Cardiac muscle cell (in vitro differentiated cells and primary cell): Measurements from ENCODE around the gene NCR2. TPM values are rescaled to one million over a fixed set of nuclear protein-coding genes. Genes with fewer than 3 reads are reported as not detected.

Experiments
- DNase-seq, 2 donors: peaks; one replicate each; pipeline versions ENCODE4 v3.0.0 to v3.0.0-alpha.2; 2010 to 2017; ENCODE audit warnings: low read depth in 1 of 2, low spot score in 1 of 2
- H3K27ac ChIP-seq: fragments of 200-600 bp; sonication (generic); 2 replicates; pipeline ENCODE4 v1.5.1; 2016
- H3K27me3 ChIP-seq: fragments of 200-600 bp; sonication (generic); 2 replicates; pipeline ENCODE4 v1.6.0; 2016; ENCODE audit warnings: control low read depth
- H3K36me3 ChIP-seq: fragments of 200-600 bp; sonication (generic); 2 replicates; pipeline ENCODE4 v1.5.1; 2016; ENCODE audit warnings: control low read depth
- H3K4me1 ChIP-seq: fragments of 200-600 bp; sonication (generic); 2 replicates; pipeline ENCODE4 v1.8.1; 2017; ENCODE audit warnings: low read depth, mild to moderate bottlenecking, mixed run types
- H3K4me3 ChIP-seq: fragments of 200-600 bp; sonication (generic); 2 replicates; pipeline ENCODE4 v1.5.1; 2016; ENCODE audit warnings: mild to moderate bottlenecking
- H3K9me3 ChIP-seq: fragments of 200-600 bp; sonication (generic); 2 replicates; pipeline ENCODE4 v1.5.1; 2017; ENCODE audit warnings: low read depth, mild to moderate bottlenecking, control low read depth
- polyA plus RNA-seq: library from polyadenylated mRNA; unstranded; fragments of >200 nt; fragmentation: Nextera tagmentation; extraction: Ambion mirVana; gene quantifications from 2 replicates; pipeline ENCODE4 v1.2.1, GENCODE V29; 2016
- total RNA-seq: library from RNA; depleted of rRNA; stranded (reverse); fragments of >200 nt; gene quantifications from 2 replicates; pipeline ENCODE4 v1.2.3, GENCODE V29; 2016
- TF ChIP-seq, protein P1 (sequence below): IDR thresholded peaks from 2 replicates; pipeline ENCODE4 v1.5.1; 2012; ENCODE audit warnings: low read depth, mild to moderate bottlenecking, low read length

The NCR2 gene
- total and polyA plus RNA-seq, 2 experiments from 2014 or later = not detected

DNA sequence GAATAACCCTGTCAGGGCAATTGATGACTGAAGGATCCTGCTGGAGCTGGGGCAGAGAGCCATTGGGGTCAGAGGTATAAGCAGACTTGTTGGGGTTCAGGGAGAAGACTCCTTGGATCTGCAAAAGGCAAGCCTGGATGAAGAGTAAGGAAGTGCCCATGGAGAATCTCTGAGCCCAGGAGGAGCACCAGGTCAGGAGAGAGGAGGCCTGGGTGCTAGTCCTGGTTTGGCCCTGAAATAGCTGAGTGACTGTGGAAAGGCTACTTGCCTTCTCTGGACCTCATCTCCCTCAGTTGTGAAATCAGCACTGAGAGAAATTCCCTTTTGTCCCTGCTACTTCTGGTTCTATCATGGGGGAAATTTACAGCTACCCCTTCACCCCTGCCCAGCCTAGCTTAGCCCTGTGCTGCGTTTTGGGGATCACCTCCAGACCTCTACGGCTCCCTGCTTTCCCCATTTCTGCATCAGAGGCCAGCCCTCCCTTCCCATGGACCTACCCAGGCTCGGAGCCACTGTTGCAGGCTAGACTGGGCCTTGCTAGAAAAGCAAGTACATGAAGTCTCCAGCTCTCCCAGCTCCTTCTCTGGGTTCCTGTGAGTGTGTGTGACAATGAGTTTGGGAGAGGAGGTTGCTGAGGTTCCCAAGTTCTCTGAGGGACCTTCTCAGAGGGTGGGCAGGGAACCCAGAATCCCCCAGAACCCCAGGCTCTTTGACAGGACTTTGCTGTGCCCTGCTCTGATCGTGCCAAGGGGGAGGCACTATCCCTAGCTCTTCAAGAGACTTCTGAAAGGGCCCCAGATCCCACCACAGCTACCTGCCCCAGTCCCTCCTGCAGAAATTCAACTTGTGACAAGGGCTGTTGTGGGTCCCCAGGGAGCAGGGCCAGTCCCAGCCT lies 2.3 kb upstream of the NCR2 start:
- peaks cover 10% of the 10 kb centered on the region for H3K27me3 ChIP-seq
- no peak overlapping the region for H3K4me3 ChIP-seq
- no peak overlapping the region for H3K27ac ChIP-seq
- TF ChIP-seq, protein P1, sequence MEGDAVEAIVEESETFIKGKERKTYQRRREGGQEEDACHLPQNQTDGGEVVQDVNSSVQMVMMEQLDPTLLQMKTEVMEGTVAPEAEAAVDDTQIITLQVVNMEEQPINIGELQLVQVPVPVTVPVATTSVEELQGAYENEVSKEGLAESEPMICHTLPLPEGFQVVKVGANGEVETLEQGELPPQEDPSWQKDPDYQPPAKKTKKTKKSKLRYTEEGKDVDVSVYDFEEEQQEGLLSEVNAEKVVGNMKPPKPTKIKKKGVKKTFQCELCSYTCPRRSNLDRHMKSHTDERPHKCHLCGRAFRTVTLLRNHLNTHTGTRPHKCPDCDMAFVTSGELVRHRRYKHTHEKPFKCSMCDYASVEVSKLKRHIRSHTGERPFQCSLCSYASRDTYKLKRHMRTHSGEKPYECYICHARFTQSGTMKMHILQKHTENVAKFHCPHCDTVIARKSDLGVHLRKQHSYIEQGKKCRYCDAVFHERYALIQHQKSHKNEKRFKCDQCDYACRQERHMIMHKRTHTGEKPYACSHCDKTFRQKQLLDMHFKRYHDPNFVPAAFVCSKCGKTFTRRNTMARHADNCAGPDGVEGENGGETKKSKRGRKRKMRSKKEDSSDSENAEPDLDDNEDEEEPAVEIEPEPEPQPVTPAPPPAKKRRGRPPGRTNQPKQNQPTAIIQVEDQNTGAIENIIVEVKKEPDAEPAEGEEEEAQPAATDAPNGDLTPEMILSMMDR = no peak
- H3K36me3 ChIP-seq = no peaks in the 10 kb centered on the region
- no peak for DNase-seq
- H3K9me3 ChIP-seq = no peaks in the 10 kb centered on the region
- no peaks in the 10 kb centered on the region for H3K4me1 ChIP-seq

DNA sequence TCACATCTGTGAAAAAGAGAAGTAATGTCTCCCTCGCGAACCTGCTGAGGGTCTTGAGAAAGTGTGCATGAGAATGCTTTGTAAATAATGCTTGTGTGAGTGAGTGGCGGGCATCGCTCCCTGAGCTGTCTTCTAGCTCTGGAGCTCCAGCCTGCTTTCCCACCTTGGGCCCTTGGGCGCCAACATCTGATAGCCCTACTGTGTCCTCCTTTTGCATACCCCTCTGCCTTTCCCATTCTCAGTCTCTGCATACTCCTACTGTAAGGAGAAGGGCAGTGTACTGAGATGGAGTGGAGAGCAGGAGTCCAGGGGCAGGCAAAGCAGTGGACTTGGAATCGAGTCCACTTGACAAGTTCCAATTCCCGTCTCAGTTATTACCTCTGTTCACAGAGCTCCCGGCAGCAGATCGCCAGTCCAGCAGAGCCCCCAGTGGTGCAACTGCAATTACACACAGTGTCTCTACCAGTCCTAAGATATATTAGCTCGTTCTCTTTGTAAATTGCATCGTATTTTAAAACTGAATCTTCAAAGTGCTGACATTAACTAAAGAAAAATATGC lies 847 bp upstream of the NCR2 start:
- no peaks in the 10 kb centered on the region for H3K4me1 ChIP-seq
- no peak overlapping the region for H3K4me3 ChIP-seq
- H3K27me3 ChIP-seq = peaks cover 10% of the 10 kb centered on the region
- DNase-seq = no peak
- H3K9me3 ChIP-seq = no peaks in the 10 kb centered on the region
- no peak overlapping the region for H3K27ac ChIP-seq
- no peaks in the 10 kb centered on the region for H3K36me3 ChIP-seq
- TF ChIP-seq, protein P1 = peak; percentile 20

DNA sequence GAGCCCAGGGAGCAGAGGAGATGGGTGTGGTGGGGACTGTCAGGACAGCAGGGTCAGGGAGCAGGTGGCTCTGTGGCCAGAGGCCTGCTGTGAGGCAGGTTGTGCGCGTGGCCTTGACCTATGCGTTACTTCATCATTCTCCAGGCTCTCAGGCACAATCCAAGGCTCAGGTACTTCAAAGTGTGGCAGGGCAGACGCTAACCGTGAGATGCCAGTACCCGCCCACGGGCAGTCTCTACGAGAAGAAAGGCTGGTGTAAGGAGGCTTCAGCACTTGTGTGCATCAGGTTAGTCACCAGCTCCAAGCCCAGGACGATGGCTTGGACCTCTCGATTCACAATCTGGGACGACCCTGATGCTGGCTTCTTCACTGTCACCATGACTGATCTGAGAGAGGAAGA lies 535 bp downstream of the NCR2 start:
- TF ChIP-seq, protein P1 = no peak

DNA sequence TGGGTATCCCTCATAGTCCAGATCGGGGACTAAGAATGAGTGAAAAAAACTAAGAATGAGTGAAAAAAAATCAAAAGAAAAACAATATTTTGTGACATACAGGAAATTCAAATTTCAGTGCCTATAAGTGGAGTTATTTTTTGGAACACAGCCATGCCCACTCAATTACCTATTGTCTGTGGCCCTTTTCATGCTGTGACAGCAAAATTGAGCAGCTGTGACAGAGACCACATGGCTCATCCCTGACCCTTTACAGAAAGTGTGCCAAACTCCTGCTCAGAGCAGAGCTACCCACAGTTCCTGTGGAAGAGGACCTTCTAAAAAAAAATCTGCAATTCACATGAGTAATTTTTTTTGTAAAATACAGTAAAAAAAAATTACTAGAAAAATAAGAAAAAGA lies 1.4 kb downstream of the NCR2 start:
- H3K4me3 ChIP-seq = no peak overlapping the region
- no peaks in the 10 kb centered on the region for H3K36me3 ChIP-seq
- peaks cover 10% of the 10 kb centered on the region for H3K27me3 ChIP-seq
- H3K9me3 ChIP-seq = no peaks in the 10 kb centered on the region
- no peaks in the 10 kb centered on the region for H3K4me1 ChIP-seq
- DNase-seq = no peak
- TF ChIP-seq, protein P1 = no peak
- no peak overlapping the region for H3K27ac ChIP-seq

More for the DNA sequence above, 535 bp downstream of the NCR2 start:
- Histone ChIP-seq H3K9me3 (no peaks in the 10 kb centered on the region), H3K27ac (no peak overlapping the region), H3K27me3 (peaks cover 10% of the 10 kb centered on the region), H3K4me1 (no peaks in the 10 kb centered on the region), H3K4me3 (no peak overlapping the region), H3K36me3 (no peaks in the 10 kb centered on the region)
- DNase-seq = no peak

DNA sequence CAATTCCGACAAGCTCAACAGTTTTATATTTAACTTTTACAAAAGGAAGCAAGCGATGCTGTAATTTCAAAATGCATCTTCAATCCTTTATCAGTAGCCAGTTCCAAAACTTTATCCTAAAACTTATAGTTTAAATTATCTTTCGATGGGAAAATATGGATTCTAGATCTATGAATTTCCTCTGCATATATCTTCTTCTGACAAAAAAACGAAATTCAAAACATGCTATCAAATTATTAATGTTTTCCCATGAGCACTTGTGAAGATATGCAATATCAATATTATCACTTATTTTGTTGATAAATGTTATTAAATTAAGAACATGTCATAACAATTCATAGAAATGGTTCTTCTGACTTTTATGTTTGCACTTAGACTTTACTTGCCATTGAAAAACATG lies 2.3 kb downstream of the NCR2 start:
- TF ChIP-seq, protein P1 = no peak
- Histone ChIP-seq H3K4me1 (no peaks in the 10 kb centered on the region), H3K9me3 (no peaks in the 10 kb centered on the region), H3K27ac (no peak overlapping the region), H3K4me3 (no peak overlapping the region), H3K27me3 (peaks cover 10% of the 10 kb centered on the region), H3K36me3 (no peaks in the 10 kb centered on the region)
- no peak for DNase-seq
